Endometrial microvascular endothelial cells (primary cell): ENCODE results near the gene FOLH1. TPM values are rescaled to one million over a fixed set of nuclear protein-coding genes. Genes with fewer than 3 reads are reported as not detected.
"Not testable (repeated sequence)": the region's sequence is repeated elsewhere in the genome, so short reads cannot be mapped to it uniquely, and the experiment has no call there.

Source experiments
- in situ Hi-C: cut with HindIII; loops from 2 replicates; pipeline ENCODE4 v1.10.0; 2017; ENCODE audit warnings: low sequenced_read_pairs, low pct_unique_long_range_greater_than_20kb; ENCODE audit errors: inconsistent ontology term
- total RNA-seq: library from RNA; depleted of rRNA; stranded (reverse); fragments of >200 nt; gene quantifications from one replicate; pipeline ENCODE4 v1.2.3, GENCODE V29; 2015; ENCODE audit errors: inconsistent ontology term

Gene FOLH1
- total RNA-seq, result 9.8 TPM

DNA sequence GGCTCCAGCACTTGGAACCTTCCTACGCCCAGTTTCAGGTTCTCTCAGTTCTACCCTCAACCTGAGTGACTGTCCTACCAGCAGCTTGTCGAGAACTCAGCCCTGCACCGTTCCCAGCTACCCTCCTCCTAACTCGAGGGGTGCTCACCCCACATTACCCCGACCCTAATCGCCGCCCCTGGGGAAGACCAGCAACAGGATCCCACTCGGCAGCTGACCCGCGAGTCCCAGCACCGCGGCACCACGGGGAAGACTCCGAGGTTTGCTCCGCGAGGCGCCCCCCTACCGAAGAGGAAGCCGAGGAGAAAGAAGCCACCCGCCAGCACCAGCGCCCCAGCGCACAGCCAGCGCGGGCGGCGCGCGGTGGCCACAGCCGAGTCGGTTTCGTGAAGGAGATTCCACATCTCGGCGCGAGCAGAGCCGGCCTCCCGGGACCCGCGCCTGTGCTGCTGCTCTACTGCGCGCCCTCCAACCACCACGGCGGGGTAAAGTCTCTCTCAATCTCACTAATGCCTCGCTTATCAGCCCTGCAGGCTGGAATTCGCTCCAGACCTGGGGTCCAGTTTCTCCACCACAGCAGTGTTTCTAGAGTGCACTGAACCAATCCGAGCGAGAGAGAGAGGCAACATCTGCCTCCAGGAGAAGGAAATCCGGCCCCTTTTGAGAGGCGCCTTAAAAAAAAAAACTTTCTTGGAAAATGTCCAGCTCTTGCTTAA is at the start of gene FOLH1:
Gene FOLH1 (minus strand): TSS at position 597 of the 716 bp plus-strand sequence. CDS start 193 bp downstream, at position 404.
- in situ Hi-C loops, result no loop called here

DNA sequence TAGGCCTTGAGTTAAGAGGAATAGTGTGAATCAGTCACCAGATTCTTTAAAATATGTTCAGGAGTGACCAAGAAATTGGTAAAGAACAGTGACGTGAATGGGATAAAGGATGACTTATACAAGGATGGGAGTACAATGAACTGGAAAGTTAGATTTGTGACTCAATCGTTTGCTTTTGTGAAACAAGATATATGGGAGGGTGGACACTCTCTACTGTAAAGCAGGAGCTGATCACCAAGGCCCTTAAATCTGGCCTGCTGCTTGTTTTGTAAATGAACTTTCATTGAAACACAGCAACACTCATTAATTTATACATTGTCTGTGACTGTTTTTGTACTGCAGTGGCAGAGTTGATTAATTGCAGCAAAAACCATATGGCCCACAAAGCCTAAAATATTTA is 46.7 kb upstream of the FOLH1 start:
- in situ Hi-C loops, result not testable (repeated sequence)

DNA sequence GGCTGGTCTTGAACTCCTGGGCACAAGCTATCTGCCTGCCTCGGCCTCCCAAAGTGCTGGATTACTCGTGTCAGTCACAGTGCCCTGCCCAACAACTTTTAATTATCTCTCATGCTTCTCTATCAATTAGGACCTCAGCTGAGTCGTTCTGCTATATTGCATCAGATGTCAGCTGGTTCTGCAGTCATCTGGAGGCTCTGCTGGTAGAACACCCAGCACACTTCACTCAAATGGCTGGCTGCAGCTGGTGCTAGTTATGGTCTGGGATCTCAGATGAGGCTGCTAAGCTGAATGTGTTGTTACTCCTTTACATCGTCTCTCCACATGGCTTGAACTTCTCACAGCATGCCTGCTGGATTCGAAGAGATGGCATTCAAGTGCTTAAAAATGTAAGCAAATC is 42.8 kb upstream of the FOLH1 start:
- in situ Hi-C loops, result not testable (repeated sequence)

DNA sequence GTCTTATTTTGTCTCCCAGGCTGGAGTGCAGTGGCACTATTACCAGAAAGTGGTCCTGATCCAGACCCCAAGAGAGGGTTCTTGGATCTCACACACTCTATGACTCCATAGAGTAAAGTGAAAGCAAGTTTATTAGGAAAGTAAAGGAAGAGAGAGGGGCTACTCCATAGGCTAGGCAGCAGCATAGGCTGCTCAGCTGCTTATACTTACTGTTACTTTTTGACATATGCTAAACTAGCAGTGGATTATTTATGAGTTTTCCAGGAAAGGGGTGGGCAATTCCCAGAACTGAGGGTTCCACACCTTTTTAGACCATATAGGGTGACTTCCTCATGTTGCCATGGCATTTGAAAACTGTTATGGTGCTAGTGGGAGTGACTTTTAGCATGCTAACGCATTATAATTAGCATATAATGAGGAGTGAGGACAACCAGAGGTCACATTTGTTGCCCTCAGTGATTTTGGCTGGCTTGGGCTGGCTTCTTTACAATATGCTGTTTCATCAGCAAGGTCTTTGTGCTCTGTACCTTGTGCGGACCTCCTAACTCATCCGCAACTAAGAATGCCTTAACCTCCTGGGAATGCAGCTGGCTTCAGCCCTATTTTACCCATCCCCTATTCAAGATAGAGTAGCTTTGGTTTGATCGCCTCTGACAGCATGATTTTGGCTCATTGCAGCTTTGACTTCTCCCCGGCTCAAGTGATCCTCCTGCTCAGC is 42.2 kb upstream of the FOLH1 start:
- in situ Hi-C loops, result not testable (repeated sequence)

DNA sequence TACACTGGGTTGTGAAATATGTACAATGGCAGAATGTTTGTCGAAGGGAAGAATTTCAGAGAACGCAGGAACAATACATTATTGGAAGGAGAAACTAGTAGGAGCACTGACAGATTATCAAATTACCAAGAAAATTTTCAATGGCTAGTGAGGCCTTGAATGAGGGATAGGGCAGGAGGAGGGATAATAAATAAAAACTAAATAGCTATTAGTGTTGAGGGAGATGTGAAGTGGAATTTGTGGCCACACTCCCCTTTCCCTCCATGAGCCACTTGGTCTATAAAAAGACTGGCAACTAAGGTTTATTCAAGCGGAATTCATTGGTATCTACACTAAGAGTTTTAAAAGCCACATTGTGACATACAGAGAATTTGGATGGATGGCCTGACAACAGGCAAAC is 41.0 kb upstream of the FOLH1 start:
- in situ Hi-C loops, result not testable (repeated sequence)

DNA sequence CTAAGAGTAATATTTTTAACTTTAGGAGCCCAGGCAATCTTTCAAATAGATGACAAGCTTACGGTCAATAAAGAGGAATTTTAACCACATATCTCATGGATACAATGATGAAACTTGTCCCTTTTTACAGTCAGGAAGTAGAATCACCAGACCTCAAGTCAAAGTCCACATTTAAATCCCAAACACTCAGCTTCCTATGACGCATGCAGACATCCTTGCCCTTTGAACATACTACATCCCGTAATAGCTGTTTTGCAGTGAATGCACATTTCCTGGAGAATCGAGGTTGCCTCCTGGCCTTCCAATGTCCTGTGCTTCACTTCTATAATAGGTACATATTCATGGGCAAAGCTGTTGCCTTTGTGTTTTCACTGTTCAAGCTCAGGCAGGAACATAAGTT is 25.3 kb upstream of the FOLH1 start:
- in situ Hi-C loops, result not testable (repeated sequence)

DNA sequence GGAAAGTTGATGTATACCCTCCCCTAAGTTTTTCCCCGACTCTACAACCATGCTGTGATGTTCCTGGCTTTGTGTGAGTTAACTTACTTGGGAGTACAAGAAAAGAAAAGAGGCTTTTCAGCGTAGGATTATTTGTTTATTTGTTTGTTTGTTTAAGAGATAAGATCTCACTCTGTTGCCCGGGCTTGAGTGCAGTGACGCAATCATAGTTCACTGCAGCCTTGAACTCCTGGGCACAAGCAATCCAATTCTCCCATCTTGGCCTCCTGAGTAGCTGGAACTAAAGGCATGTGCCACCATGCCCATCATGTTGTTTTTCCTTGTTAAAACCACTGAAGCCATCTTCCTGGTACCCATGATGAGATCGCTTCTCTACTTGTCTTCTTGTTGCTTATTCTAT is 24.6 kb upstream of the FOLH1 start:
- in situ Hi-C loops, result not testable (repeated sequence)

DNA sequence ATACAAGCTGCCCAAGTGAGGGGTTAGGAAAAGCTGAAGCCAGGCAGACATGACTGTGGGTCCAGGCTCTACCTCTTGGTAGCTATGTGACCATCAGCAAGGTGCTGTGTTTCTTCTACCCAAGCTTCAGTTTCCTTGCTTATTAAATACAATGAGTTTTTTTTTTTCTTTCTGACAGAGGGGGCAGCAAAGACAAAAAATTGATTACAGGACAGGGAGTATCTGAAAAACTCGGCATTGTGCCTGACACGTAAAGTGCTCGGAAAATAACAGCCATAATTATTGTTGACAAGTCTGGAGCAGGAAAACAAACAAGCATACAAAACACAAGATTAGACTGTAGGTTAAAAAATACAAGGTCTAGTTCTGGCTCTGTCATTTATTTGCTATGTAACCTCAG is 23.3 kb upstream of the FOLH1 start:
- in situ Hi-C loops, result not testable (repeated sequence)

DNA sequence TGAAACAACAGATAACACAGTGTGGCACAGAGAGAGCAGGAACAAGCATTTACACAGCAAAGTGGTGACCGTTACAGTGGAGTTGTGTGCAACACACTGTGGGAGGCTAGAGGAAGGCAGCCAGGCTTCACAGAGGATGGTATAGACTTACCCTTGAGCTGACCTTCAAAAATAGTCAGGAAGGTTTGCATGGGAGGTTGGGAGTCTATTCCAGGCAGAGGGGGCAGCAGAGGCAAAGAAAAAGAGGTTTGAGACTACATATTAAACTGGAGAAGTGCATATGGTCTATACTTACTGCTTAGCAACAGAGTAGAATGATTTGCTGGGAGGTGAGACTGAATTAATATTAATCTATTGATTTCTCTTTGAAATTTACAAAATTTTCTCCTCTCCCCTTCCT is 22.1 kb upstream of the FOLH1 start:
- in situ Hi-C loops, result not testable (repeated sequence)

DNA sequence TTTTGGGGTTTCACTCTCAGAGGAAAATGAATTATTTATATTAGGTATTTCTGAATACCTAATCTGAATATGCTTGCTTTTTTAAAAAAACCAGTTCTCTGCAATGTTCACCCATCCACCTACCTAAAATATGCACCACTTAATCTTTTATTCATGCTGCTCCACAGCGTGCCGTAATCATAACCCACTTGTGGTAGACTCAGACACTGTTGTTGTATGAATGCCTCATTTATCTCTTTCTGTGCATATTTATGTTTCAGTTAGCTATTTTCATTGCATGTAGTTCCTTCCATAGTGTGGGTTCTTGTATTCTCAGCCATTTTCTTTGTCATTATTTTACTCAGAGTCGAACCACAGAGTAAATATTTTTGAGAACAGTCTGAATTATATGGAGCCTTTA is 21.6 kb upstream of the FOLH1 start:
- in situ Hi-C loops, result not testable (repeated sequence)

DNA sequence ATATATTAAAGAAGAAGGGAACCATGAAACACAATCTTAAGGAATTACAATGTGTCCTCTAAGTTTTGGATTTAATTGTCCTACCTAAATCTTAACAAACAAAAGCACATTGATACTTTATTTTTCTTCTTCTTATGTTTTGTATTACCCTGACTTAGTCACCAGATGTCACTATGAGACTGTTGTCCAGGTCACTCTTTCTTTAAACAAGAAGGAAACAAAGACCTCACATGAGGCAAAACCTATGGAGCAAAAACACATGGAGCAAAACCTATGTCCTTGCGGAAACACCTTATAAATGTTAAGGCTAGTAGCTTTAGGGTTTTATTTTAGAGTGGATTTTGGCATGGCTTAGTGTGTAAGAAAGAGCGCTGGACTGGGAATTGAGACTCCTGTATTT is 20.7 kb upstream of the FOLH1 start:
- in situ Hi-C loops, result not testable (repeated sequence)

DNA sequence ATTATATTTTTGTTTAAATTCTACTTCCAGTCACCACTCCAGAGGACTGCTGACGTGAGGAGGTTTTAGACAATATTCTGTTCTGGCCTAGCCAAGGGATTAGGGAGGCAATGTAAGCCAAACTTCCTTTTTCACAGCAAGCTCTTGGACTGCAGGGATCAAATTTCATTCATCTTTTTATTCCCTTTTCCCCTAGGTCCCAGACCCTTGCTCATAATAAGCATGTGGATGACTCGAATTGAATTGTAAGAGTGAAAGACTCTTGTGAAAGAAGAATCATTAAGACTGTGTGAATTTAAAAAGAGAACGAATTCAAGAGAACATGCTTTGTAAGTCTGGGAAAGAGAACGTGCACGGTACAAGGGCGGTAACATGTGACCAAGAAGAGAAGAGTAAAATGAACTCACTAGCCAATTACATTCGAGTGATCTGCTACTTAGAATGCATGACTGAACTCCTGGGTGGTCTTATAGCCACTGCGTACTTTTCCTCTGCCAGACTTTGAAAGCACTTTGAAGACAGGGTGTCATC is 16.9 kb upstream of the FOLH1 start:
- in situ Hi-C loops, result not testable (repeated sequence)

DNA sequence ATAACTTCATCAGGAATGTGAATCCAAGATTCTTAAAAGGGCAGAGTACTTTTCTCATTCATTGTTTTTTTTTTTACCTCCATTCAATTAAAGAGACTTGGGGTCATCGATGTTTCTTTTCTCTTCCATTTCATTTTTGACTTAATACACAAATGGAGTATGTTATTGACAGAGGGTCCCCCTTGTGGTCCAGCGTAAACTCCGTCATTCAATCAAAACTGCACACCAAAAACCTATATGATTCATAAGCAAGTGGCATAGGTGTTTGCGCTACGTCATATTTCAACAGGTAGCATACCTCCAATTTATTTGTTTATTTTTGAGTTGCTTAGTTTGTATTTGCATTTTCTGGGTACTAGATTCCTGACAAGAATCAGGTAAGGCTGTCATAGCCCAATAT is 12.7 kb upstream of the FOLH1 start:
- in situ Hi-C loops, result no loop called here

DNA sequence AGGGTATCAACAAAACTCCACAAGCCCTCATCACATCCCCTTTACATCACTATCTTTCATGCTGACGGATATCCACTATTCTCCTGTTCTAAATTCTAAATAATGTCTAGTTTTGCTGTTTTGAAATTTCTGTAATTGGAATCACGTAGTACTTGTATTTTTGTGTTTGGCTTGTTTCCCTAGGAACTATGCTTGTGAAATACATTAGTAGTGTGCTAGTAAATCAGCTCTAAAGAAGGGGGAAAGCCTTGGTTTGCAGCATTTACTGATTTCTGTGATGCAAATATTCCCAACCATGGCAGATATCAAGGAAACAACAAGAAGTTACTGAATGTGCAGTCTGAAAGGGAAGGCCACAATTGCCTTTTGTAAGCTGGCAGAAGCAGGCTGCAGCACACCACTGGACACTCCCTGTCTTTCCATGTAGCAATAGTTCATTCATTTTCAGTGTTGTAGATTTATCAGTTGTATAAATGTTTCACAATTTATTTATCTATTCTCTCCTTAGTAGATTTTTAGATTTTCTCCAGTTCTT is 4.7 kb upstream of the FOLH1 start:
- in situ Hi-C loops, result no loop called here

DNA sequence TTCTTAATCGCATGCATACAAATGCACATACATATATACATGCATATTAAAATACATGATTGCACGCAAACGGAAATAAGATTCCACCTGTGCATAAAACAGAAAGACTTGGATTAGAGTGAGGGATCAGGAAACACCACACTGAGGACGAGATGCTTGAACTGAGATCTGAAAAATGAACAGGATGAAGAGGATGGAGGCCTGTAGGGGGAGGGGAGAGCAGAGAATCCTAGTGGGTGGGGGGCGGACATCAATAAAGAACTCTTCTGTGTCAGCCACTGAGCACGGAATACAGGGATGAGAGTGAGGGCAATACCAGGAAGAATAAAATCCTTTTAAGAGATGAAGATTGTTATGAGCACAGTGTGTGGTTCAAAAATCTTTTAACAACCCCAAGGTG is 1.4 kb downstream of the FOLH1 start:
- in situ Hi-C loops, result not testable (repeated sequence)

DNA sequence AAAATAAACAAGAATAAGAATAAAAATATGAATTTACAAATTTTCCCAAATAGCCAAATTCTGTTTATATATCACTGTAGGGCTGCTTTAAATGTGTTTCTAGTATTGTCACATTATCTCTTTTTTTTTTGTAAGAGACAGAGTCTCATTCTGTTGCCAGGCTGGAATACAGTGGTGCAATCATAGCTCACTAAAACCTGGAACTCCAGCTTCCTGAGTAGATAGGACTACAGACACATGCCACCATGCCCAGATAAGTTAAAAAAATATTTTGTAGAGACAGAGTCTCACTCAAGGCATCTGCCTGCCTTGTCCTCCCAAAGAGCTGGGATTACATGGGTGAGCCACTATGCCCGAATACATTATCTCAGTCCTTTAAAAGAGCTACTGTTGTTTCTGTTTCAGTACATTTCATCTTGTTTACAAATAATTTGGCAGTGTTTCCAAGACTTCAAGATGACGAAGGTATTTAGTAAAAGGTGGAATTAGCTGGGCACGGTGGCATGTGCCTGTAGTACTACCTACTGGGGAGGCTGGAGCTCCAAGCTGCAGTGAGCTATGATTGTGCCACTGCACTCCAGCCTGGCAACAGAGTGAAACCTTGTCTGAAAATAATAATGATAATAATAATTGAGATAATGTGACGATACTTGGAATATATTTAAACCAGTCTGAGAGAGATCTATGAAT is 6.0 kb downstream of the FOLH1 start:
- in situ Hi-C loops, result no loop called here

DNA sequence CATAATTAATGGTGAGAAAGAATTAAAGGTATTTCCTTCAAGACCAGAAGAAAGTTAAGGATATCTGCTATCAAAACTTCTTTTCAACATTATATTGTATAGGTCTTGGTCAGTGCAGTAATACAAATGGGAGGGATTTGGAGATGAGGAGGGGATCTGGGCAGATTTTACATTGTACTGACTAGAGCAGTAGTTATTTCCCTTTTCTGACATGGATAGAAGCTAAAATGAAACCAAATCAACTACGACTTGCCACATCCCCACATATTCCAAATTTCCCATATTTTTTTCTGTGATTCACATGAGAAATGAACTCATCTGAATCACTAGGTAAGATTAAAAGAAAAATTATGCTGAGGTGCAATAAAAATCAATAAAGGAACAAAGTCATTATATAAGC is 11.6 kb downstream of the FOLH1 start:
- in situ Hi-C loops, result not testable (repeated sequence)

DNA sequence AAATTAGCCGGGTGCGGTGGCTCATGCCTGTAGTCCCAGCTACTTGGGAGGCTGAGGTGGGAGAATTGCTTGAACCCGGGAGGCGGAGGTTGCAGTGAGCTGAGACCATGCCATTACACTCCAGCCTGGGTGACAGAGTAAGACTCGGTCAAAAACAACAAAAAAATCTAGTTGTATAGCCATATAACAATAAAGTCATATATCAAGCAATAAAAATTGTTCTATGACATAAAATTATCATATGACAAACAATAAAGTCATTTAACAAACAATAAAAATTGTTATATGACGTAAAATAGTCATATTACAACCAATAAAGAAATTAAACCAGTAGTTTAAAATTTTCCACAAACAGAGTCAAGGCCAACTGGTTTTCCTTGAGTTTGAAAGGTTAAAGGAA is 12.4 kb downstream of the FOLH1 start:
- in situ Hi-C loops, result not testable (repeated sequence)

DNA sequence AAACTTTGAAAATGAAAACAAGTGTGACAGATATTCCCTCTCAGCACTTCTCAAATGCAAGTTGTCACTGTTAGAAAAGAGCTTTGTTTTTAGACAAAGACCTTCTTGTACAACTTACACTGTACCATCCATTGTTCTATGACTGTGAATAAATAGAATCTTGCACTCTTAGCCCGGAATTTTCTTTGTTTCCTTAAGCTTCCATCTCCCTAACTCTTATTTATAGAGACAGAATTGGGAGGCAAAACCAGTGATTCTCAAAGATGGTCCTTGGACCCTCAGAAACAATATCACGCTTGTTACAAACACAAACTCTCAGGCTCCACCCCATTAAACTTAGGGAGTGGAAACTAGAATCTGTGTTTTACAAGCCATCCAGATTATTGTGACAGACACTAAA is 18.1 kb downstream of the FOLH1 start:
- in situ Hi-C loops, result not testable (repeated sequence)
